GM18526 (cell line): ENCODE data around the gene IL5.

ENCODE experiments used
- POLR2A ChIP-seq: IDR thresholded peaks from 3 replicates; pipeline ENCODE4 v1.6.1; 2011; ENCODE audit not compliant: insufficient read length; ENCODE audit errors: extremely low read depth

Gene IL5

GRCh38 chr5:132540764-132541163 is 2.6 kb downstream of the IL5 start:
- TF ChIP-seq POLR2A, result no peak

GRCh38 chr5:132540149-132540548 is 3.2 kb downstream of the IL5 start:
- TF ChIP-seq POLR2A, result no peak

- TF ChIP-seq POLR2A, result no peak
Observed at GRCh38 chr5:132539716-132540115, 3.6 kb downstream of the IL5 start.

GRCh38 chr5:132530946-132531345 is 12.4 kb downstream of the IL5 start:
- no peak for TF ChIP-seq POLR2A

- no peak for TF ChIP-seq POLR2A
Observed at GRCh38 chr5:132528866-132529634, 14.3 kb downstream of the IL5 start.

GRCh38 chr5:132528021-132528420 is 15.3 kb downstream of the IL5 start:
- TF ChIP-seq POLR2A, result no peak

- no peak for TF ChIP-seq POLR2A
Observed at GRCh38 chr5:132526974-132527564, 16.3 kb downstream of the IL5 start.

GRCh38 chr5:132526290-132526973 is 16.9 kb downstream of the IL5 start:
- TF ChIP-seq POLR2A, result no peak

GRCh38 chr5:132525299-132525724 is 18.0 kb downstream of the IL5 start:
- TF ChIP-seq POLR2A, result no peak

- no peak for TF ChIP-seq POLR2A
Observed at GRCh38 chr5:132510076-132510475, 33.2 kb downstream of the IL5 start.

GRCh38 chr5:132506094-132506692 is 37.1 kb downstream of the IL5 start:
- TF ChIP-seq POLR2A, result no peak

- TF ChIP-seq POLR2A, result no peak
Observed at GRCh38 chr5:132505641-132506040, 37.7 kb downstream of the IL5 start.

GRCh38 chr5:132504746-132505145 is 38.6 kb downstream of the IL5 start:
- TF ChIP-seq POLR2A, result no peak

GRCh38 chr5:132503244-132503643 is 40.1 kb downstream of the IL5 start:
- no peak for TF ChIP-seq POLR2A

- no peak for TF ChIP-seq POLR2A
Observed at GRCh38 chr5:132501961-132502931, 41.1 kb downstream of the IL5 start.
